H9 (cell line): ENCODE measurements around the gene PTPRJ. TPM values are rescaled to one million over a fixed set of nuclear protein-coding genes. Genes with fewer than 3 reads are reported as not detected.

Experiments used
- DNase-seq: peaks from one replicate; pipeline ENCODE4 v3.0.0-alpha.2; 2017
- H2AFZ ChIP-seq: one replicate; pipeline ENCODE4 v1.6.1; 2013; ENCODE audit warnings: mild to moderate bottlenecking, low read length, control low read depth, moderate library complexity
- H2AK5ac ChIP-seq: 2 replicates; pipeline ENCODE4 v1.6.1; 2013; ENCODE audit warnings: low read length, control low read depth, mixed read lengths; ENCODE audit not compliant: insufficient read length
- H2BK120ac ChIP-seq: one replicate; pipeline ENCODE4 v1.6.1; 2013; ENCODE audit warnings: low read depth, mild to moderate bottlenecking, low read length, control low read depth, inconsistent platforms; ENCODE audit not compliant: poor library complexity, severe bottlenecking
- H2BK12ac ChIP-seq: 2 replicates; pipeline ENCODE4 v1.6.1; 2013; ENCODE audit warnings: low read length, control low read depth, mixed read lengths, low read depth; ENCODE audit not compliant: insufficient read length
- H2BK15ac ChIP-seq: 2 replicates; pipeline ENCODE4 v1.6.1; 2013; ENCODE audit warnings: low read depth, low read length, control low read depth
- H2BK20ac ChIP-seq: one replicate; pipeline ENCODE4 v1.6.1; 2013; ENCODE audit warnings: low read depth, mild to moderate bottlenecking, low read length, control low read depth, inconsistent platforms; ENCODE audit not compliant: poor library complexity, severe bottlenecking
- H2BK5ac ChIP-seq: 2 replicates; pipeline ENCODE4 v1.6.1; 2013; ENCODE audit warnings: low read length, control low read depth, mixed read lengths; ENCODE audit not compliant: insufficient read length
- H3K14ac ChIP-seq: 2 replicates; pipeline ENCODE4 v1.6.1; 2013; ENCODE audit warnings: low read length, control low read depth; ENCODE audit not compliant: insufficient read depth
- H3K18ac ChIP-seq: 2 replicates; pipeline ENCODE4 v1.6.1; 2013; ENCODE audit warnings: low read depth, mild to moderate bottlenecking, mixed read lengths, low read length, control low read depth; ENCODE audit not compliant: insufficient read length
- H3K23ac ChIP-seq: 2 replicates; pipeline ENCODE4 v1.6.1; 2013; ENCODE audit warnings: low read length, control low read depth, mixed read lengths, low read depth; ENCODE audit not compliant: insufficient read length
- H3K23me2 ChIP-seq: 2 replicates; pipeline ENCODE4 v1.6.1; 2013; ENCODE audit warnings: low read depth, mild to moderate bottlenecking, mixed read lengths, low read length, control low read depth; ENCODE audit not compliant: insufficient read length, poor library complexity, severe bottlenecking
- H3K27ac ChIP-seq: 2 replicates; pipeline ENCODE4 v1.5.1; 2013; ENCODE audit warnings: low read length, control low read depth, mixed read lengths, low read depth; ENCODE audit not compliant: insufficient read length
- H3K27me3 ChIP-seq: 2 replicates; pipeline ENCODE4 v1.6.1; 2013; ENCODE audit warnings: low read length, control low read depth, inconsistent platforms; ENCODE audit not compliant: insufficient read depth
- H3K4ac ChIP-seq: 2 replicates; pipeline ENCODE4 v1.6.1; 2013; ENCODE audit warnings: low read depth, mild to moderate bottlenecking, control low read depth, inconsistent platforms, low read length, moderate library complexity
- H3K4me1 ChIP-seq: 2 replicates; pipeline ENCODE4 v1.6.1; 2013; ENCODE audit warnings: low read length, control low read depth, inconsistent platforms; ENCODE audit not compliant: insufficient read depth
- H3K4me2 ChIP-seq: 2 replicates; pipeline ENCODE4 v1.6.1; 2013; ENCODE audit warnings: low read length, control low read depth, mixed read lengths; ENCODE audit not compliant: insufficient read length, insufficient read depth
- H3K56ac ChIP-seq: 2 replicates; pipeline ENCODE4 v1.6.1; 2013; ENCODE audit warnings: low read depth, mild to moderate bottlenecking, mixed read lengths, low read length, control low read depth; ENCODE audit not compliant: insufficient read length
- H3K79me1 ChIP-seq: 2 replicates; pipeline ENCODE4 v1.6.1; 2013; ENCODE audit warnings: low read depth, mild to moderate bottlenecking, moderate library complexity, low read length, control low read depth, inconsistent platforms; ENCODE audit not compliant: insufficient read depth, poor library complexity, severe bottlenecking
- H3K79me2 ChIP-seq: 2 replicates; pipeline ENCODE4 v1.6.1; 2013; ENCODE audit warnings: low read length, control low read depth, inconsistent platforms; ENCODE audit not compliant: insufficient read depth
- H3K9ac ChIP-seq: 2 replicates; pipeline ENCODE4 v1.6.1; 2013; ENCODE audit warnings: low read length, control low read depth, mixed read lengths; ENCODE audit not compliant: insufficient read length; ENCODE audit errors: extremely low read depth
- H3K9me3 ChIP-seq: one replicate; pipeline ENCODE4 v1.6.1; 2013; ENCODE audit warnings: low read depth, low read length, inconsistent platforms; ENCODE audit not compliant: control insufficient read depth
- H3T11ph ChIP-seq: one replicate; pipeline ENCODE4 v1.6.1; 2013; ENCODE audit warnings: mild to moderate bottlenecking, low read length, control low read depth, inconsistent platforms
- H4K20me1 ChIP-seq: one replicate; pipeline ENCODE4 v1.6.1; 2013; ENCODE audit not compliant: control insufficient read depth, insufficient read length, insufficient read depth
- H4K5ac ChIP-seq: 2 replicates; pipeline ENCODE4 v1.6.1; 2013; ENCODE audit warnings: low read depth, mild to moderate bottlenecking, mixed read lengths, low read length, control low read depth; ENCODE audit not compliant: insufficient read length
- H4K8ac ChIP-seq: replicated peaks from 2 replicates; pipeline ENCODE4 v1.6.1; 2013; ENCODE audit warnings: low read length, control low read depth, mixed read lengths, low read depth; ENCODE audit not compliant: insufficient read length
- H4K91ac ChIP-seq: 2 replicates; pipeline ENCODE4 v1.6.1; 2013; ENCODE audit warnings: low read depth, mild to moderate bottlenecking, moderate library complexity, mixed read lengths, low read length, control low read depth; ENCODE audit not compliant: insufficient read length
- H3K27ac Mint-ChIP-seq, 3 experiments: 2 replicates in 2 of 3; 3 replicates in 1 of 3; pipeline ENCODE4 v1.8.0; 2020 to 2021; ENCODE audit warnings: mixed read lengths in 3 of 3, mild to moderate bottlenecking in 1 of 3, moderate library complexity in 1 of 3
- H3K27me3 Mint-ChIP-seq: 2 replicates; pipeline ENCODE4 v1.8.0; 2021; ENCODE audit warnings: low read depth, mild to moderate bottlenecking, moderate library complexity, mixed read lengths
- H3K36me3 Mint-ChIP-seq, 3 experiments: 2 replicates in 2 of 3; 3 replicates in 1 of 3; pipeline ENCODE4 v1.8.0; 2020 to 2021; ENCODE audit warnings: low read depth in 3 of 3, mixed read lengths in 3 of 3; ENCODE audit not compliant: insufficient read depth in 1 of 3
- H3K4me1 Mint-ChIP-seq, 2 experiments: 2 replicates each; pipeline ENCODE4 v1.8.0; 2020; ENCODE audit warnings: mixed read lengths in 2 of 2
- H3K4me3 Mint-ChIP-seq, 2 experiments: 2 replicates in 1 of 2; 3 replicates in 1 of 2; pipeline ENCODE4 v1.8.0; 2020 to 2021; ENCODE audit warnings: mild to moderate bottlenecking in 2 of 2, mixed read lengths in 2 of 2, moderate library complexity in 1 of 2
- H3K9me3 Mint-ChIP-seq, 2 experiments: 2 replicates in 1 of 2; 3 replicates in 1 of 2; pipeline ENCODE4 v1.8.0; 2020; ENCODE audit warnings: mild to moderate bottlenecking in 2 of 2, mixed read lengths in 2 of 2, moderate library complexity in 1 of 2
- WGBS: extraction: QIAGEN DNeasy Blood & Tissue Kit; methylation state at CpG from one replicate; pipeline ENCODE4 v1.1.7; 2013; ENCODE audit warnings: missing lambda C conversion rate, low lambda C conversion rate, mixed read lengths; ENCODE audit not compliant: insufficient read length; ENCODE audit errors: extremely low coverage; 5-methylcytosine and 5-hydroxymethylcytosine counted together
- total RNA-seq: library from RNA; stranded (reverse); gene quantifications from 2 replicates; pipeline ENCODE4 v1.2.1, GENCODE V29; 2021
- TF ChIP-seq, protein P1 (sequence below): fragments of 200-600 bp; sonication (generic); conservative IDR thresholded peaks from 3 replicates; pipeline ENCODE4 v1.8.0; 2021; ENCODE audit warnings: antibody characterized with exemption, mild to moderate bottlenecking

The PTPRJ gene
- total RNA-seq, 1 experiment from 2014 or later = 10.6 TPM

DNA sequence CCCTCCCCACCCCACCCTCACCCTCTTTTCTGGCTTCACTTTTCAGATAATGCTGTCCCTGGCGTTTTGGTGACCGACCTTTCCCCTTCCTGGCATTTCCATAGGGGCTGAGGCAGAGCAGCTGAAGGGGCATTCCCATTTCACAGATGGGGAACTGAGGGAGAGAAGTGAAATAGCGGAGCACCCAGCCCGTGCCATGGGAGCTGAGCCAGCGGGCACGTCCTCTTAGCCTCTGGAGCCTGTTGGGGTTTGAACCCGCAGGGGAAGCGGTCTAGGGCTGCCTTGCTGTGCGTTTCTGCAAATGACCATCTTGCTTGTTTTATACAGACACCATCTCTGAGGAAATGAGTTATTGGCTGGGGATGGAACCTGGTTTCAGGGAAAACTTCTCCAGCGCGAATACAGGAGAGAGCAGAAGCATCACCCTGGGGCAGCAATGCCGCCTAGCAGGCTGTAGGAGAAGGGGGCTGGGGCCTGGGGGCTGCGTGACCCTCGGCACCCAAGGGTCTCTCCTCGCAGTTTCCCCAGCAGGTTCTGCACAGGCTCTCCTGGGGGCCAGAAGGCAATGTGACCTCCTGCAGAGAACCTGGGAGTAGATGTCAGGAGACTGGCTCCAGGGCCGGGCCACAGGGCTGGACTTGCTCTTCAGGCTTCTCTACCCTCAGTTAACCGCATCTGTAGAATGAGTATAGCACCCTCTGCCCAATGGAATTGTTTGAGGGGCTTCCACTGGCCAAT is 1.5 kb downstream of the PTPRJ start:
- Histone ChIP-seq H3K9me3 (no peaks in the 10 kb centered on the region), H3K23me2 (peaks cover 11% of the 10 kb centered on the region), H4K91ac (no peak overlapping the region), H2AK5ac (no peak overlapping the region), H3K9ac (no peak overlapping the region), H2BK20ac (no peak overlapping the region), H2AFZ (no peak overlapping the region), H2BK12ac (no peak overlapping the region), H3K18ac (no peak overlapping the region), H3K4me2 (peak overlapping the region; percentile 69), H3K14ac (no peak overlapping the region; the same call in 1 of the 2 replicates), H3K4ac (no peak overlapping the region), H3K27me3 (no peaks in the 10 kb centered on the region), H3T11ph (no peak overlapping the region), H2BK120ac (no peak overlapping the region), H2BK15ac (no peak overlapping the region), H3K79me2 (peaks cover 2% of the 10 kb centered on the region; the same call in 1 of the 2 replicates), H3K79me1 (no peaks in the 10 kb centered on the region), H3K4me1 (no peaks in the 10 kb centered on the region; the same call in 1 of the 2 replicates), H3K56ac (no peak overlapping the region), H3K23ac (no peak overlapping the region), H2BK5ac (no peak overlapping the region), H4K20me1 (no peaks in the 10 kb centered on the region), H4K5ac (no peak overlapping the region), H4K8ac (no peak overlapping the region), H3K27ac (no peak overlapping the region)
- Mint-ChIP-seq H3K27me3 (peaks cover 20% of the 10 kb centered on the region), H3K4me3 (peak overlapping the region; percentile 75 to 88), H3K27ac (no peak overlapping the region), H3K4me1 (peaks cover 13 to 20% of the 10 kb centered on the region in 2 experiments), H3K36me3 (peaks cover 0 to 3% (median 2%) of the 10 kb centered on the region in 3 experiments; a peak in 2 of 7 replicates), H3K9me3 (no peaks in the 10 kb centered on the region)
- no peak for DNase-seq
- TF ChIP-seq, protein P1, sequence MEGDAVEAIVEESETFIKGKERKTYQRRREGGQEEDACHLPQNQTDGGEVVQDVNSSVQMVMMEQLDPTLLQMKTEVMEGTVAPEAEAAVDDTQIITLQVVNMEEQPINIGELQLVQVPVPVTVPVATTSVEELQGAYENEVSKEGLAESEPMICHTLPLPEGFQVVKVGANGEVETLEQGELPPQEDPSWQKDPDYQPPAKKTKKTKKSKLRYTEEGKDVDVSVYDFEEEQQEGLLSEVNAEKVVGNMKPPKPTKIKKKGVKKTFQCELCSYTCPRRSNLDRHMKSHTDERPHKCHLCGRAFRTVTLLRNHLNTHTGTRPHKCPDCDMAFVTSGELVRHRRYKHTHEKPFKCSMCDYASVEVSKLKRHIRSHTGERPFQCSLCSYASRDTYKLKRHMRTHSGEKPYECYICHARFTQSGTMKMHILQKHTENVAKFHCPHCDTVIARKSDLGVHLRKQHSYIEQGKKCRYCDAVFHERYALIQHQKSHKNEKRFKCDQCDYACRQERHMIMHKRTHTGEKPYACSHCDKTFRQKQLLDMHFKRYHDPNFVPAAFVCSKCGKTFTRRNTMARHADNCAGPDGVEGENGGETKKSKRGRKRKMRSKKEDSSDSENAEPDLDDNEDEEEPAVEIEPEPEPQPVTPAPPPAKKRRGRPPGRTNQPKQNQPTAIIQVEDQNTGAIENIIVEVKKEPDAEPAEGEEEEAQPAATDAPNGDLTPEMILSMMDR = no peak
- no CpG with 5 or more reads among the region's 17 CpGs for WGBS
